Posterior cingulate gyrus (tissue), 11 donors: ENCODE data around the gene MCAM.

Experiments
- DNase-seq, 10 donors: peaks; one replicate each; pipeline versions ENCODE4 v3.0.0 to v3.0.0-alpha.2; 2020 to 2021; ENCODE audit warnings: mixed read lengths in 3 of 10
- intact Hi-C: fragments of 100-400 bp; cut with DNase I; formaldehyde crosslinking; loops from one replicate; pipeline ENCODE4 v1.15.1; 2023

The MCAM gene

GRCh38 chr11:119315131-119316015 is 1.6 kb downstream of the MCAM start:
- peak in 8 of 10 donors; percentile 32 to 95 (median 60) for DNase-seq
- intact Hi-C loops: no loop called here

- no peak for DNase-seq
- intact Hi-C loops: no loop called here
Measured at GRCh38 chr11:119314726-119315125, 2.2 kb downstream of the MCAM start.

- intact Hi-C loops: no loop called here
- no peak for DNase-seq
Measured at GRCh38 chr11:119310682-119311052, 6.3 kb downstream of the MCAM start.

- intact Hi-C loops: no loop called here
- no peak for DNase-seq
Measured at GRCh38 chr11:119309953-119310681, 6.8 kb downstream of the MCAM start.

- no peak for DNase-seq
- intact Hi-C loops: no loop called here
Measured at GRCh38 chr11:119309411-119309810, 7.5 kb downstream of the MCAM start.

- DNase-seq: no peak
- intact Hi-C loops: no loop called here
Measured at GRCh38 chr11:119307974-119308373, 9.0 kb downstream of the MCAM start.

- intact Hi-C loops: no loop called here
- peak in 1 of 10 donors; percentile 24 for DNase-seq
Measured at GRCh38 chr11:119307219-119307618, 9.7 kb downstream of the MCAM start.

- intact Hi-C loops: no loop called here
- no peak for DNase-seq
Measured at GRCh38 chr11:119306373-119306890, 10.5 kb downstream of the MCAM start.

- intact Hi-C loops: no loop called here
- no peak for DNase-seq
Measured at GRCh38 chr11:119305556-119306372, 11.2 kb downstream of the MCAM start.

GRCh38 chr11:119303227-119303718 is 13.7 kb downstream of the MCAM start:
- intact Hi-C loops: no loop called here
- no peak for DNase-seq

GRCh38 chr11:119300198-119300964 is 16.5 kb downstream of the MCAM start:
- intact Hi-C loops: no loop called here
- no peak for DNase-seq

GRCh38 chr11:119299416-119299815 is 17.5 kb downstream of the MCAM start:
- DNase-seq: peak in 1 of 10 donors; percentile 67
- intact Hi-C loops: no loop called here

GRCh38 chr11:119298726-119299125 is 18.2 kb downstream of the MCAM start:
- intact Hi-C loops: no loop called here
- no peak for DNase-seq

GRCh38 chr11:119297938-119298337 is 19.0 kb downstream of the MCAM start:
- intact Hi-C loops: no loop called here
- DNase-seq: no peak

- DNase-seq: no peak
- intact Hi-C loops: no loop called here
Measured at GRCh38 chr11:119295178-119295577, 21.8 kb downstream of the MCAM start.

GRCh38 chr11:119293461-119293860 is 23.5 kb downstream of the MCAM start:
- DNase-seq: no peak
- intact Hi-C loops: no loop called here

- intact Hi-C loops: no loop called here
- no peak for DNase-seq
Measured at GRCh38 chr11:119290894-119291497, 25.9 kb downstream of the MCAM start.

GRCh38 chr11:119288219-119288618 is 28.7 kb downstream of the MCAM start:
- intact Hi-C loops: loop anchor here (10.0 kb wide), 1 partner anchor 73 kb away; no protein-coding TSS in a partner anchor
- no peak for DNase-seq

GRCh38 chr11:119285431-119285830 is 31.5 kb downstream of the MCAM start:
- intact Hi-C loops: loop anchor here (10.0 kb wide), 1 partner anchor 71 kb away; no protein-coding TSS in a partner anchor
- no peak for DNase-seq
